HepG2 (cell line): ENCODE data around the gene RREB1. TPM values are rescaled to one million over a fixed set of nuclear protein-coding genes. Genes with fewer than 3 reads are reported as not detected.

Source experiments
- ARNT ChIP-seq: fragments of 450-650 bp; IDR thresholded peaks from 2 replicates; pipeline ENCODE4 v1.6.1; 2017
- GTF2F1 ChIP-seq: fragments of 150-350 bp; IDR thresholded peaks from 2 replicates; pipeline ENCODE4 v1.6.1; 2014; ENCODE audit warnings: low read length
- KLF13 ChIP-seq: sonication (generic); formaldehyde crosslinking; IDR thresholded peaks from 2 replicates; pipeline ENCODE4 v1.4.0; 2020; ENCODE audit warnings: mild to moderate bottlenecking, missing genetic modification reagents
- NFYC ChIP-seq: IDR thresholded peaks from 2 replicates; pipeline ENCODE4 v1.6.1; 2016; ENCODE audit warnings: missing genetic modification reagents, missing compliant biosample characterization
- PCBP1 ChIP-seq: fragments of 200-400 bp; formaldehyde crosslinking; IDR thresholded peaks from 2 replicates; pipeline ENCODE4 v1.6.1; 2017; ENCODE audit warnings: mild to moderate bottlenecking, low read depth, low read length, borderline replicate concordance
- RFXAP ChIP-seq: sonication (generic); formaldehyde crosslinking; IDR thresholded peaks from 2 replicates; pipeline ENCODE4 v1.4.0; 2020; ENCODE audit warnings: missing genetic modification reagents, borderline replicate concordance
- SKIL ChIP-seq: sonication (generic); formaldehyde crosslinking; IDR thresholded peaks from 2 replicates; pipeline ENCODE4 v1.8.0; 2022; ENCODE audit warnings: missing genetic modification reagents, mild to moderate bottlenecking, moderate library complexity, borderline replicate concordance
- SRSF4 ChIP-seq: fragments of 200-400 bp; formaldehyde crosslinking; IDR thresholded peaks from one replicate; pipeline ENCODE4 v1.6.1; 2018; ENCODE audit warnings: mild to moderate bottlenecking, low read depth, low read length, moderate library complexity; ENCODE audit not compliant: poor library complexity, severe bottlenecking
- TRIM24 ChIP-seq: sonication (generic); formaldehyde crosslinking; IDR thresholded peaks from 2 replicates; pipeline ENCODE4 v1.8.0; 2022; ENCODE audit warnings: mild to moderate bottlenecking, missing genetic modification reagents
- YEATS4 ChIP-seq: sonication (generic); formaldehyde crosslinking; IDR thresholded peaks from 2 replicates; pipeline ENCODE4 v1.4.0; 2020; ENCODE audit warnings: missing genetic modification reagents, borderline replicate concordance
- ZBTB7B ChIP-seq: sonication (generic); formaldehyde crosslinking; IDR thresholded peaks from 2 replicates; pipeline ENCODE4 v1.4.0; 2020; ENCODE audit warnings: missing genetic modification reagents
- ZNF224 ChIP-seq: sonication (generic); formaldehyde crosslinking; IDR thresholded peaks from 2 replicates; pipeline ENCODE4 v1.5.0; 2020; ENCODE audit warnings: mild to moderate bottlenecking, missing genetic modification reagents
- ZNF276 ChIP-seq: sonication (generic); formaldehyde crosslinking; IDR thresholded peaks from 2 replicates; pipeline ENCODE4 v1.4.0; 2020; ENCODE audit warnings: mild to moderate bottlenecking, low read depth, missing genetic modification reagents
- ZNF282 ChIP-seq: fragments of 450-650 bp; IDR thresholded peaks from 2 replicates; pipeline ENCODE4 v1.6.1; 2018; ENCODE audit not compliant: partially characterized antibody
- ZNF407 ChIP-seq: sonication (generic); formaldehyde crosslinking; IDR thresholded peaks from one replicate; pipeline ENCODE4 v1.5.1; 2020; ENCODE audit warnings: mild to moderate bottlenecking, missing genetic modification reagents; ENCODE audit errors: not compliant biosample characterization
- polyA plus RNA-seq, 8 experiments: library from polyadenylated mRNA; depleted of rRNA in 3 of 8; stranded (reverse) in 7 of 8; unstranded in 1 of 8; fragments of >200 nt; fragmentation: Illumina TruSeq in 4 of 8; extraction: Trizol in 4 of 8; gene quantifications; 2 replicates each; pipeline versions ENCODE4 v1.2.1 to v1.2.3, GENCODE V29; 2011 to 2016; ENCODE audit warnings: low read depth in 4 of 8, missing spikeins in 1 of 8, mixed read lengths in 1 of 8; ENCODE audit not compliant: insufficient read depth in 1 of 8
- total RNA-seq, 5 experiments: library from RNA; depleted of rRNA; stranded (reverse); fragments of >200 nt; fragmentation: Illumina TruSeq; extraction: Trizol; gene quantifications; 2 replicates each; pipeline ENCODE4 v1.2.3, GENCODE V29; 2016; ENCODE audit warnings: low read depth in 1 of 5
- TF ChIP-seq, protein P1 (sequence below): sonication (generic); formaldehyde crosslinking; IDR thresholded peaks from 2 replicates; pipeline ENCODE4 v1.5.0; 2020; ENCODE audit warnings: missing genetic modification reagents

RREB1 gene
- total and polyA plus RNA-seq, 2 of the 13 experiments (the other 11 are each of a cell fraction or from before 2014, with no cell fraction given) = 6.1 to 23.2 TPM

DNA sequence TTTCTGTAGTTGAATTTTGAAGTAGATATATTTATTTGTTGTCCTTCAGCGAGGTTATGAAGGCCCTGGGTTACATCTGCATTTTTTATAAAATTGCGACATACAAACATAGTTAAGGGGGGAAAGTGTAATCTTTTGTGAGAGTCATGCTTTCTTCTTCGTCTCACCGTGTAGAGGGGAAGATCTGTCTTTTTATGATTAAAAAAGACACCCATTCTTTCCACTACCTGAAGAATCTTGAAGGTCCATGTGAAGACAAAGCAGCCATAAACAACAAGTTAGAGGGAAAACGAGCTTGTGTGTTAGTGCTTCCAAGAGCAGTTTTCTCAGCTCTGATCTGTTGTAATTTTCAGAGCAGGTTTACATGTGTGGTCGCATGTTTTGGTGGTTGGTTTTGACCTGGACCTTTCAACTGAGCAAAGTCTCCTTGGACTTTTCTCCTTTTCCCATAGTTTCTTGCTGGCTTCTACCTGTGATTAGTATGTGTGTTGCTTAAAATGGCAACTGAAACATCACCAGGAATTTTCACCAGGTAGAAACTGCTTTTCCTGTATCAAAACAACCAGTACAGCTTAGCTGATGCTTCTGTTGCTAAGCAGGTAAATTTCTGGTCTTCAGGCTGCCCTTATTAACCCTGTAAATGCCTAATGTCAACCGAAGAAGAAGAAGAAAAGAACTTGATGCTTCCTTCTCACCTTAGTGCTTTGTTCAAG, 37.3 kb downstream of the RREB1 start (continued):
- no peak for TF ChIP-seq SKIL (CRISPR knock-in tag)
- TF ChIP-seq, protein P1, sequence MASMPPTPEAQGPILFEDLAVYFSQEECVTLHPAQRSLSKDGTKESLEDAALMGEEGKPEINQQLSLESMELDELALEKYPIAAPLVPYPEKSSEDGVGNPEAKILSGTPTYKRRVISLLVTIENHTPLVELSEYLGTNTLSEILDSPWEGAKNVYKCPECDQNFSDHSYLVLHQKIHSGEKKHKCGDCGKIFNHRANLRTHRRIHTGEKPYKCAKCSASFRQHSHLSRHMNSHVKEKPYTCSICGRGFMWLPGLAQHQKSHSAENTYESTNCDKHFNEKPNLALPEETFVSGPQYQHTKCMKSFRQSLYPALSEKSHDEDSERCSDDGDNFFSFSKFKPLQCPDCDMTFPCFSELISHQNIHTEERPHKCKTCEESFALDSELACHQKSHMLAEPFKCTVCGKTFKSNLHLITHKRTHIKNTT (CRISPR knock-in tag) = no peak
- no peak for TF ChIP-seq TRIM24
- TF ChIP-seq RFXAP (CRISPR knock-in tag) = peak; percentile 83; the same call in 1 of the 2 replicates
- no peak for TF ChIP-seq ARNT
- TF ChIP-seq ZNF407 (CRISPR knock-in tag) = no peak
- TF ChIP-seq ZNF282 = no peak
- TF ChIP-seq SRSF4 = no peak
- TF ChIP-seq NFYC = no peak
- no peak for TF ChIP-seq ZNF276
- 0 out of 2 replicates have a peak, but pooled peaks have one; percentile 43 for TF ChIP-seq YEATS4 (CRISPR knock-in tag)
- no peak for TF ChIP-seq GTF2F1
- no peak for TF ChIP-seq PCBP1
- TF ChIP-seq ZNF224 = no peak
- no peak for TF ChIP-seq KLF13 (CRISPR knock-in tag)
- 0 out of 2 replicates have a peak, but pooled peaks have one; percentile 22 for TF ChIP-seq ZBTB7B (CRISPR knock-in tag)
